ENCODE data around the gene DMD.
"Not testable (repeated sequence)": the region's sequence is repeated elsewhere in the genome, so short reads cannot be mapped to it uniquely, and the experiment has no call there.

Gene DMD

GRCh38 chrX:32026772-32027171, 1184.6 kb downstream of the DMD start:
- no peak for DNase-seq (ENCODE audit: low read depth in 2 of 2)

DNA sequence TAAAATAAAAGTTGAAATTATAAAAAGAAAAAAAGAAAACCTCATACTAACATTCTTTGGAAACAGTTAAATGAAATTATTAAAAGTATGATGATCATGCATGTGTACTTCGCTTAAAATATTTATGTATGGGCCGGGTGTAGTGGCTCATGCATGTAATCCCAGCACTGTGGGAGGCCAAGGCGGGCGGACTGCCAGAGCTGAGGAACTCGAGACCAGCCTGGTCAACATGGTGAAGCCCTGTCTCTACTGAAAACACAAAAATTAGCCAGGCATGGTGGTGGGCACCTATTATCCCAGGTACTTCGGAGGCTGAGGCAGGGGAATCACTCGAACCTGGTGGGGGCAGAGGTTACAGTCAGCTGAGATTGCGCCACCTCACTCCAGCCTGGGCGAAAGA, 1187.3 kb downstream of the DMD start:
- no peak for DNase-seq (ENCODE audit: low read depth in 2 of 2)

DNA sequence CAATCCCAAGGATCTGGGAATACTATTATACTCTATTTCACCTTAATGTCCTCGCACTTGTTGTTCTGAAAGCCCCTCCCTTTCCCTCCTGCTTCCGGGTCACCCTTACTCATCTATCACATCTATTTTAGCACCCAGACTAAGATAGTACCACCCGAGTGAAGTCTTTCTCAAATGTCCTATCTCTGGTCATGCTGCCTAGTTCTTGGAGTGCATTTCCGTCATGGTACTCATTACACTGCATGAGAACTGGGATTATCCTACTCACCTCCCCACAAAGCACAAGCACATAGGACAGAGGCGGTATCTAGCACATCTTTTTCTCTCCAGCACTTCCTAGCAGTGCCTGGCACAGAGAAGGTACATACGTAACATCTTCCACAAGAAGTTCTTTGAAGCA, 1195.2 kb downstream of the DMD start:
- DNase-seq (ENCODE audit: low read depth in 2 of 2): no peak

DNA sequence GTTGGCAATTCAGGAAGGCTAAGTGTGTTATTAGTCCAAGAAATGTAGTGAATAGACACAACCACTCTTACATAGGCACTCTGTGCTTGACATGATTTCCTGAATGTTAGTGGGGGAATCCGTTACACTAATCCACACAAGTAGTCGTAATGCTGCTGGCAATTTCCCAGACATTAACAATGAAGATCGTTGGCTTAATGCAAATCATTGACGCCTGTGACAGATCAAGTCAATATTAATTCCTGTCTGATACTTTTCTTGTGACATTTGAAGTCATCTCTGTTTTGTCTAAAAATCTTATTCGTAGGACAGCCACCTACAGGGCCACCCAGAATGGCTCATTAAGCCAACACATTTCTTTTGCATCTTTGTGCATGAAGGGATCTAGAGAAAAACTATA, 1200.4 kb downstream of the DMD start:
- no peak for DNase-seq (ENCODE audit: low read depth in 2 of 2)

- DNase-seq (ENCODE audit: low read depth in 2 of 2): no peak
Measured at GRCh38 chrX:32010212-32010611, 1201.1 kb downstream of the DMD start.

DNA sequence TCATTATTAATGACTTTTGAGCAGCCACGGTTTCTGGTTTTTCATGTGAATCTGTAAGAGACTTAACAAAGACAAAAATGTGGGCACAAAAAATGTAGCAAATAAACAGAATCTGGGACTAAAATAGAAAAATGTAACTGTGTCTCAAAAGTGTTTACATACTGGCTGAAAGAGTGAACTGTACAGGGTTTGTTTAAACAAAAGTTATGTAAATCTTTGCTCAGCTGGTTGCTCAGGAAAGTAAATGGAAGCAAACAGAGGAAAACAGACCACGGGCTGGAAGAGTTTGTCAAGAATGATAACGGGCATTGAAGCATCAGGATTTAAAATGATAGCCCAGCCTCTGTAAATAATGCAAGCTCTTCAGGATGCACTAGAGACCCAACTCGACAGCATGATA, 1217.7 kb downstream of the DMD start:
- DNase-seq (ENCODE audit: low read depth in 2 of 2): no peak

DNA sequence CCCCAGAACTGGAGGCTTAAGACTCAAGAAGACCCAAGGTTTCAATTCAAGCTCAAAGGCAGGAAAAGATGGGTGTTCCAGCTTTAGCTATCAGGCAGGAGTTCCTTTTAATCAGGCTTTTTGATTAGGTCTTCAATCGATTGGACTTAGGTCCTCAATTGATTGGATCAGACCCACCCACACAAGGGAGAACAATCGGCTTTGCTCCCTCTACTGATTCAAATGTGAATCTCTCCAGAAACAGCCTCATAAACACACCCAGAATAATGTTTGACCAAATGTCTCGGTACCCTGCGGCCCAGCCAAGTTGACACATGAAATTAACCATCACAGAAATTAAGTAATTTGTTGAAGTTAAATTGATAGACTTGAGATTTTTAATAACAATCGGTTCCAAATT, 1222.4 kb downstream of the DMD start:
- DNase-seq (ENCODE audit: low read depth in 2 of 2): no peak

- no peak for DNase-seq (ENCODE audit: low read depth in 2 of 2)
Measured at GRCh38 chrX:31981546-31982062, 1229.7 kb downstream of the DMD start.

- DNase-seq (ENCODE audit: low read depth in 2 of 2): no peak
Measured at GRCh38 chrX:31969714-31970113, 1241.6 kb downstream of the DMD start.

DNA sequence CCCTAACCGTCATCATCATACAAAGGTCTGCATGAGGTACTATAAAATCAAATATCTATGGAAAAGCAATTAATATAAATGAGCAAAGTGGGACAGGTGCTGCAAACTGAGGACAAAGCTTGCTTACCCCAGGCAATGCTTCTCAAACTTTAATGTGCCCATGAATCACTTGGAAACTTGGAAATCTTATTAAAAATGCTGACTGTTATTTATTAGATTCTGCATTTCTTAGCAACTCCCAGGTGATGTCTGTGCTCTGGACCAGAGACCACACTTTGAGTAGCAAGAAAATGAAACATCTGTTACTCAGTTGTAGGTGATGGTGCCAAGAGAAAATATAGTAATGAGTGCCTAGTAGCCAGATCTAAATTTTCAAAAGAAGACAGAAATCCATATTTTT, 1249.1 kb downstream of the DMD start:
- no peak for DNase-seq (ENCODE audit: low read depth in 2 of 2)

GRCh38 chrX:31934842-31935370, 1276.4 kb downstream of the DMD start:
- no peak for DNase-seq (ENCODE audit: low read depth in 2 of 2)

GRCh38 chrX:31934015-31934414, 1277.3 kb downstream of the DMD start:
- DNase-seq (ENCODE audit: low read depth in 2 of 2): no peak

GRCh38 chrX:31932769-31933168, 1278.6 kb downstream of the DMD start:
- DNase-seq (ENCODE audit: low read depth in 2 of 2): no peak

DNA sequence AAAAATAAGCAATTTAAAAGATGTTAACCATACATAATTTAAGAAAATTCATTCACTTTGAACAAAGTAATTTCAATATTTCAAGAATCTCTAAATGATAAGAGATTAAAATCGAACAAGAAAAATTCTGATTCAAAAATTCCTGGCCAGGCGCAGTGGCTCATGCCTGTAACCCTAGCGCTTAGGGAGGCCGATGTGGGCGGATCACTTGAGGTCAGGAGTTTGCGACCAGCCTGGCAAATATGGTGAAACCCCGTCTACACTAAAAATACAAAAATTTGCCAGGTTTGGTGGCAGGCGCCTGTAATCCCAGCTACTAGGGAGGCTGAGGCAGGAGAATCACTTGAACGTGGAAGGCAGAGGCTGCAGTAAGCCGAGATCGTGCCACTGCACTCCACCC, 1279.0 kb downstream of the DMD start:
- DNase-seq (ENCODE audit: low read depth in 2 of 2): not testable (repeated sequence)

- no peak for DNase-seq (ENCODE audit: low read depth in 2 of 2)
Measured at GRCh38 chrX:31931225-31931624, 1280.1 kb downstream of the DMD start.

DNA sequence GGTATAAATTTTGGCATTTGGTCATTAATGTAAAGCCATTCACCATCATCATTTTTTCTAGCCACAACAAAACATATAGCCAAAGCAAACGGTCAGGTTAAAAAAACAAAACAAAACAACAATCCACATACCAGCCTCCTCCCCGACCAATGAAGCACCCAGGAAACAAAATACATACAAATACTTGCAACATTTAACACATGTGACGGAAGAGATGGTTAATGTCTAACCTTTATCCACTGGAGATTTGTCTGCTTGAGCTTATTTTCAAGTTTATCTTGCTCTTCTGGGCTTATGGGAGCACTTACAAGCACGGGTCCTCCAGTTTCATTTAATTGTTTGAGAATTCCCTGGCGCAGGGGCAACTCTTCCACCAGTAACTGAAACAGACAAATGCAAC, 1282.0 kb downstream of the DMD start:
- DNase-seq (ENCODE audit: low read depth in 2 of 2): no peak

DNA sequence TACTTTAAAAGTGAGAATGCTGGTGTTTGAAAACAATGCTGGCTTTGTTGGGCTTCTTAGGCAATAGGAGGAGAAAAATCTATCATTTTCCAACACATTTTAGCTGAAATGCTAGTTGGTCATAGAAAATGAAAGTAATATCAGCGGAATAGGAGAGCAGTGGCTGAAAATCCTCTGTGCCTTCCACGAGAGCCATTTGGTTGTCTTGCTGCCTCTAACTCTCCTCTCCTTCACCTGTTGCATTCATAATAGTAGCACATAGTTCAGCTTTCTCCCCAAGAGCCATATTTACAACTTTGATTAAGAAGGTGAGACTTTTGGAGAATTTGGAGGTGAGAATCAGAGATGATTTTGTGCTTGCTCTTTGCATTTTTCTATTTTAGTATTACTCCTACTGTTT, 1290.1 kb downstream of the DMD start:
- DNase-seq (ENCODE audit: low read depth in 2 of 2): no peak

DNA sequence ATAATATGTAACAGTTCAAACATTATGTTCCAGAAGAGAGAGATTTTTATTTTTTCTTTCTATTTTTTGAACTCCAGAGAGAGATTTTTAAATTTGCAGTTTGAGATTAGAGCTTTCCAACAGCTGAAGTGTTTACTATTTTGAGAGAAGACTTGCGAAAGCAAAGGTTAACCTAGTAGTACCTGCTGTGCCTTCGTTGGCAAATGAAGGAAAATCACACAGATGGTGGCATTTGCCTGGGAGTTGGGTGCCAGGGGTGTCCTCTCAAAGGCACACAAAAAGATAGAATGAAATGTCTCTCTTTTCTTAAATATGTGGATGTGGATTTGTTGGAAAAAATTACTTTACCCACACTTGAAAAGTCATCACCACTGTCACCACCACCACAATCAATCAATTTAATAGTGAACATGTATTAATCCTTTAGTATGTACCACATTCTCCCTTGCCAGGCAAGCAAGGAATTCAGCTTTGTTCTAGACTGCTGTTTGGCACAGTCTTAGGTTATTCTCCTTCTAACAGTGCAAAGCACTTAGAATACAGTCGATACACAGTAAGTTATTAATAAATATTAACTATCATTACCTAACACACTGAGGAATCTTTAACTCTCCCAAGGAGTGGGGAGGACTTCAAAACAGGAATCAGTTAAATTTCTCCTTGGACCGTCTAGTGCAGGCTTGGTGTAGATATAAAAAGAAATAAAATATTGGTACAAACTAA, 1301.3 kb downstream of the DMD start:
- no peak for DNase-seq (ENCODE audit: low read depth in 2 of 2)

- no peak for DNase-seq (ENCODE audit: low read depth in 2 of 2)
Measured at GRCh38 chrX:31894152-31894551, 1317.2 kb downstream of the DMD start.

DNA sequence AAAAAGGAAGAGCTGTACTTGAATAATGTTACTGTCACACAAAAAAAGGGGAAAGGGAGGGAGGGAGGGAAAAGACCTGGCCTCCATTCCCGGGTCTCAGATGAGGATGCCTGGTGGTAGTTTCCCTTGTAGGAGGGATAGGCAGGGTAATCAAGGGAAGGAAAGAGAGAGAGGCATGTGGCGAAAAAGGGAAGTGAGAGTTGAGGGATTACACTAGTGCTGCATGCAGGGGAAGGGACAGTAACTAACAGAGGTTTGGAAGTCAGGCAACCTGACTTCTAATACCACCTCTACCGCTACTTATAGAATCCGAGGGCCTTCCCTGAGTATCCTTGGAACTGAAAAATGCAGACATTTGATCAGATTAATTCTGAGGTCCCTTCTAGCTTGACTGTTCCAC, 1317.8 kb downstream of the DMD start:
- no peak for DNase-seq (ENCODE audit: low read depth in 2 of 2)

DNA sequence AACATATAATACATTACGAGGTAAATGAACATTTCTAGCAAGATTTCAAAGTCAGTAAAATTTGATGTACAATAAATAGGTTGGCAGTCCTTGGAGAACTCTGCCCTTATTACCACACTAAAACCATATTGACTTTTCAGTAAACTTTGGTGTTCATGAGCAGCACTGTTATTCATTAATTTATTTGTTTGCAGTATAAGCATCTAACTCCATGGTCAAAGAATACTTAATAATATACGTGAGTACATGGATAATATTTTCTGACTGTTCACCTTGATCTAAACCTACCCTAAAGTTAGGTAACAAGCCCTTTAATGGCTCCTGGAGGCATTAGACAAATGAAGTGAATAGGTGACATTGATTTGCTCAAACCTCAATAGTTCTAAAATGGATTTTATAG, 1322.3 kb downstream of the DMD start:
- no peak for DNase-seq (ENCODE audit: low read depth in 2 of 2)

DNA sequence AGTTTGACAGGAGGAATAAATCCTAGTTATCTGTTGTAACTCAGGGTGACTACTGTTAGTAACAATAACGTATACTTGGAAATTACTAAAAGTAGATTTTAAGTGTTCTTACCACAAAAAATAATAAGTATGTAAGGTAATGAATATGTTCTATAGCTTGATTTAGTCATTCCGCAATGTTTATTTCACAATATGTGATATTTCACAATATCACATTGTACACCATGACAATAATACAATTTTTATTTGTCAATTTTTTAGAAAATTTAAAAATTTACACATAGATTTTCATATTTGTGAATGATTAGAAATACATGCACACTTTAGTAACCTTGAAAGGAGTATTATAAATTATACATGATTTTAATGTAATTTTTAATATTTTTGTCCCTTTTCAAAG, 1326.8 kb downstream of the DMD start:
- no peak for DNase-seq (ENCODE audit: low read depth in 2 of 2)

- no peak for DNase-seq (ENCODE audit: low read depth in 2 of 2)
Measured at GRCh38 chrX:31872007-31872406, 1339.3 kb downstream of the DMD start.

GRCh38 chrX:31870267-31870666, 1341.1 kb downstream of the DMD start:
- DNase-seq (ENCODE audit: low read depth in 2 of 2): no peak
